ENCODE data around the gene RFX3.

Gene RFX3

DNA sequence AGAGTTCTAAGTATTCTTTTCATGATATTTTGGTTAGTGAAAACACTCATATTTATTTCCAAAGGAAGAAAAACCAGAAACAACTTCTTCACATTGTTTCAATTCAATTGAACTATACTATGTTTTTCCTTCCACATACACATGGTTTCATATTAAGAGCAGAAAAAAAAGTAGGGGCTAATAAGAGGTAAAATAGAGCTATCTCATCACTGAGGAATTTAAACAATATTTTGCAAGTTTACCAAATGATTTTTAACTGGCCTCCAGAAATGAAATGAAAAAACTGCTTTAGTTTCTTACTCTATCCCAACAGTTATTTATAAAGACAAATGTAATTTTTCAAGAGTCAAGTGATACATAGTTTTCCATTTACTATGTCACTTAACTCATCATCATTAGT, 233.5 kb downstream of the RFX3 start:
- H4K20me1 ChIP-seq (ENCODE audit: insufficient read depth, low read length) = no peaks in the 10 kb centered on the region

DNA sequence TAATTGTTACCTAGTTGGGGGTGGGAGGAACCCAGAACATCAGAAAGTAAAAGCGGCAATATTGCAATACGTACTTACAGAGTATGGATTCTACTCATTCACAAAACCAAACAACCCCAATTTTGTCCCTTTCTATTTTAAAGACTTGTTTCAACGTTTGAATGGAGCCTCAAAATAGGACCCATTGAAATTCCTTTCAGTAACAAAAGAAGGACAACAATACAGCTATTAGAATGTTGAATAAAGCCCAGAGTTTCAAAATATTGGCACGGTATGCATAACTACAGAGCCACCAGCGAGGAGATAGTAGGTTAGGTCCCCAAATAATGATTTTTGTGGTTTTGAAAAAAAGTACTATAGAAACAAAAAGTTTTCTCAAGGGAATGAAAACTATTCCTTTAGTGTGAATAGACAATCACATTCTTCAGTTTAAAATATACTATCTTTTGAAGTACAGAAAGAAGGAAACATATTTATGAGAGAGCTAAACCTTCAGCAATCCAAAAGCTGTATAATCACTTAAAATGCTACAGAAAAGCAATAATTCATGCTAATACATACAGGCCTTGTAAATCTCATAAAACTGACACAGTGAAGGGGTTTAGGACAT, 235.5 kb downstream of the RFX3 start:
- no peaks in the 10 kb centered on the region for H4K20me1 ChIP-seq (ENCODE audit: insufficient read depth, low read length)
- ATAC-seq (ENCODE audit: insufficient read depth, low read depth) (no peak), DNase-seq (no peak)
- no peaks in the 10 kb centered on the region for H3K79me2 ChIP-seq (ENCODE audit: insufficient read depth, low read length)
- no peak overlapping the region for H2AFZ ChIP-seq (ENCODE audit: low read depth, low read length)
- H3K4me3 ChIP-seq (ENCODE audit: low read depth in 1 of 2, low read length in 2 of 2) = no peak overlapping the region
- H3K36me3 ChIP-seq (ENCODE audit: insufficient read depth, low read length) = peaks cover 3% of the 10 kb centered on the region; the same call in 1 of the 2 replicates
- H3K27me3 ChIP-seq (ENCODE audit: insufficient read depth, low read length, poor library complexity) = no peaks in the 10 kb centered on the region
- no peaks in the 10 kb centered on the region for H3K9me3 ChIP-seq (ENCODE audit: insufficient read depth, low read length, severe bottlenecking)
- H3K4me1 ChIP-seq (ENCODE audit: insufficient read depth, low read length) = no peaks in the 10 kb centered on the region
- no peak overlapping the region for H3K27ac ChIP-seq (ENCODE audit: low read length)
- no peak overlapping the region for H3K9ac ChIP-seq (ENCODE audit: low read depth, low read length)
- no peak for TF ChIP-seq EZH2 (IDR thresholded peaks at IDR 0.05; ENCODE audit: borderline replicate concordance, low read depth, low read length, severe bottlenecking)
- TF ChIP-seq, protein P1, sequence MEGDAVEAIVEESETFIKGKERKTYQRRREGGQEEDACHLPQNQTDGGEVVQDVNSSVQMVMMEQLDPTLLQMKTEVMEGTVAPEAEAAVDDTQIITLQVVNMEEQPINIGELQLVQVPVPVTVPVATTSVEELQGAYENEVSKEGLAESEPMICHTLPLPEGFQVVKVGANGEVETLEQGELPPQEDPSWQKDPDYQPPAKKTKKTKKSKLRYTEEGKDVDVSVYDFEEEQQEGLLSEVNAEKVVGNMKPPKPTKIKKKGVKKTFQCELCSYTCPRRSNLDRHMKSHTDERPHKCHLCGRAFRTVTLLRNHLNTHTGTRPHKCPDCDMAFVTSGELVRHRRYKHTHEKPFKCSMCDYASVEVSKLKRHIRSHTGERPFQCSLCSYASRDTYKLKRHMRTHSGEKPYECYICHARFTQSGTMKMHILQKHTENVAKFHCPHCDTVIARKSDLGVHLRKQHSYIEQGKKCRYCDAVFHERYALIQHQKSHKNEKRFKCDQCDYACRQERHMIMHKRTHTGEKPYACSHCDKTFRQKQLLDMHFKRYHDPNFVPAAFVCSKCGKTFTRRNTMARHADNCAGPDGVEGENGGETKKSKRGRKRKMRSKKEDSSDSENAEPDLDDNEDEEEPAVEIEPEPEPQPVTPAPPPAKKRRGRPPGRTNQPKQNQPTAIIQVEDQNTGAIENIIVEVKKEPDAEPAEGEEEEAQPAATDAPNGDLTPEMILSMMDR (IDR thresholded peaks at IDR 0.05; ENCODE audit: borderline replicate concordance, extremely low read depth, low read length, poor library complexity, severe bottlenecking) = no peak
- no peak overlapping the region for H3K4me2 ChIP-seq (ENCODE audit: insufficient read depth, low read length)

More for the DNA sequence above, 233.5 kb downstream of the RFX3 start:
- ATAC-seq (ENCODE audit: insufficient read depth, low read depth) = no peak
- Histone ChIP-seq H3K36me3 (ENCODE audit: insufficient read depth, low read length) (peaks cover 3% of the 10 kb centered on the region; the same call in 1 of the 2 replicates), H3K27ac (ENCODE audit: low read length) (no peak overlapping the region), H3K27me3 (ENCODE audit: insufficient read depth, low read length, poor library complexity) (no peaks in the 10 kb centered on the region), H3K79me2 (ENCODE audit: insufficient read depth, low read length) (no peaks in the 10 kb centered on the region), H3K9me3 (ENCODE audit: insufficient read depth, low read length, severe bottlenecking) (no peaks in the 10 kb centered on the region), H3K4me3 (ENCODE audit: low read depth in 1 of 2, low read length in 2 of 2) (no peak overlapping the region), H2AFZ (ENCODE audit: low read depth, low read length) (no peak overlapping the region), H3K4me2 (ENCODE audit: insufficient read depth, low read length) (no peak overlapping the region), H3K4me1 (ENCODE audit: insufficient read depth, low read length) (no peaks in the 10 kb centered on the region), H3K9ac (ENCODE audit: low read depth, low read length) (no peak overlapping the region)
- no peak for DNase-seq
- TF ChIP-seq EZH2 (IDR thresholded peaks at IDR 0.05; ENCODE audit: borderline replicate concordance, low read depth, low read length, severe bottlenecking) = no peak
- TF ChIP-seq, protein P1 (IDR thresholded peaks at IDR 0.05; ENCODE audit: borderline replicate concordance, extremely low read depth, low read length, poor library complexity, severe bottlenecking) = no peak

DNA sequence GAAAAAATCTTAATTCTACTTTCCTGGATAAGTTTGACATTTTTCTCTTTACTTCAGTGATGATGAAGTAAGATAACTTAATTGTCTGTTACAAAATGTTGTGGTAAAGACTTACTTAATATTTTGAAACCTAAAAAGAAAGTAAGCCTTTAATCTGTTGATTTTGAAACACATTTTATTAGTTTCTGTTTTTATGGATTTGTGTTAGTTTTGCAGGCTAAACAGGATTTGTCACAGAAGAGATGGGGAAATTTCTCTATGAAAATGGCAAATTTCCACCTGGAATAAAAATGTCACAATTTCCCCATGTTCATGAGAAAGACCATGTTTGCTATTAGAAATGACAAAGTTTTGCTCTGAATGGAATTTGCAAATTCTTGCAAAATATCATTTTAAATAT, 237.1 kb downstream of the RFX3 start:
- TF ChIP-seq, protein P1 (IDR thresholded peaks at IDR 0.05; ENCODE audit: borderline replicate concordance, extremely low read depth, low read length, poor library complexity, severe bottlenecking) = no peak
- TF ChIP-seq EZH2 (IDR thresholded peaks at IDR 0.05; ENCODE audit: borderline replicate concordance, low read depth, low read length, severe bottlenecking) = no peak
- Histone ChIP-seq H3K4me1 (ENCODE audit: insufficient read depth, low read length) (no peaks in the 10 kb centered on the region), H4K20me1 (ENCODE audit: insufficient read depth, low read length) (no peaks in the 10 kb centered on the region), H3K9me3 (ENCODE audit: insufficient read depth, low read length, severe bottlenecking) (no peaks in the 10 kb centered on the region), H3K36me3 (ENCODE audit: insufficient read depth, low read length) (peaks cover 3% of the 10 kb centered on the region; the same call in 1 of the 2 replicates), H3K27ac (ENCODE audit: low read length) (no peak overlapping the region), H3K4me2 (ENCODE audit: insufficient read depth, low read length) (no peak overlapping the region), H3K4me3 (ENCODE audit: low read depth in 1 of 2, low read length in 2 of 2) (no peak overlapping the region), H3K27me3 (ENCODE audit: insufficient read depth, low read length, poor library complexity) (no peaks in the 10 kb centered on the region), H3K9ac (ENCODE audit: low read depth, low read length) (no peak overlapping the region), H2AFZ (ENCODE audit: low read depth, low read length) (no peak overlapping the region), H3K79me2 (ENCODE audit: insufficient read depth, low read length) (no peaks in the 10 kb centered on the region)
- DNase-seq (no peak), ATAC-seq (ENCODE audit: insufficient read depth, low read depth) (no peak)
